Uterus (tissue), 4 donors: ENCODE measurements around the gene POGK. TPM values are rescaled to one million over a fixed set of nuclear protein-coding genes. Genes with fewer than 3 reads are reported as not detected.

ENCODE experiments used
- DNase-seq, 2 donors: peaks; one replicate each; pipeline ENCODE4 v3.0.0-alpha.2; 2019 to 2020
- H3K27ac ChIP-seq, 2 donors: fragments of 200-600 bp; sonication (generic); 1 replicate in 1 of 2; 2 replicates in 1 of 2; pipeline ENCODE4 v1.5.1; 2016 to 2018
- H3K27me3 ChIP-seq, 2 donors: fragments of 200-600 bp; sonication (generic); one replicate each; pipeline ENCODE4 v1.5.1; 2018 to 2019; ENCODE audit warnings: control low read depth in 1 of 2
- H3K36me3 ChIP-seq, 2 donors: fragments of 200-600 bp; sonication (generic); one replicate each; pipeline ENCODE4 v1.5.1; 2019; ENCODE audit warnings: control low read depth in 1 of 2
- H3K4me1 ChIP-seq, 2 donors: fragments of 200-600 bp; sonication (generic); one replicate each; pipeline ENCODE4 v1.5.1; 2018 to 2019; ENCODE audit warnings: control low read depth in 1 of 2
- H3K4me3 ChIP-seq, 2 donors: fragments of 200-600 bp; sonication (generic); 1 replicate in 1 of 2; 2 replicates in 1 of 2; pipeline ENCODE4 v1.5.1; 2018 to 2019; ENCODE audit warnings: mild to moderate bottlenecking in 1 of 2
- H3K9me3 ChIP-seq, 2 donors: fragments of 200-600 bp; sonication (generic); one replicate each; pipeline ENCODE4 v1.5.1; 2019; ENCODE audit warnings: control low read depth in 1 of 2
- POLR2A ChIP-seq, 2 donors: fragments of 450-650 bp; IDR thresholded peaks; one replicate each; pipeline ENCODE4 v1.6.1; 2016; ENCODE audit warnings: antibody characterized with exemption in 2 of 2, mild to moderate bottlenecking in 1 of 2, moderate library complexity in 1 of 2
- intact Hi-C: fragments of 100-400 bp; cut with DNase I; formaldehyde crosslinking; loops from one replicate; pipeline ENCODE4 v1.15.1; 2023; ENCODE audit warnings: low total_unique reads
- total RNA-seq, 4 donors: library from RNA; depleted of rRNA in 3 of 4; stranded (reverse); fragments of >200 nt in 3 of 4; gene quantifications; one replicate each; pipeline versions ENCODE4 v1.1.0 to v1.2.4, GENCODE V29; 2014 to 2023
- TF ChIP-seq, protein P1 (sequence below), 4 experiments: fragments of 200-600 bp in 2 of 4; fragments of 450-650 bp in 2 of 4; sonication (generic) in 2 of 4; IDR thresholded peaks; one replicate each; pipeline ENCODE4 v1.5.1; 2016 to 2019; ENCODE audit warnings: antibody characterized with exemption in 4 of 4, mild to moderate bottlenecking in 2 of 4, moderate library complexity in 1 of 4
- donor health status: DM: yes; HTN: yes; CAD: no.

The POGK gene
- total RNA-seq, 4 donors from 2014 or later: 21.2 to 46.1 (median 33.8) TPM

DNA sequence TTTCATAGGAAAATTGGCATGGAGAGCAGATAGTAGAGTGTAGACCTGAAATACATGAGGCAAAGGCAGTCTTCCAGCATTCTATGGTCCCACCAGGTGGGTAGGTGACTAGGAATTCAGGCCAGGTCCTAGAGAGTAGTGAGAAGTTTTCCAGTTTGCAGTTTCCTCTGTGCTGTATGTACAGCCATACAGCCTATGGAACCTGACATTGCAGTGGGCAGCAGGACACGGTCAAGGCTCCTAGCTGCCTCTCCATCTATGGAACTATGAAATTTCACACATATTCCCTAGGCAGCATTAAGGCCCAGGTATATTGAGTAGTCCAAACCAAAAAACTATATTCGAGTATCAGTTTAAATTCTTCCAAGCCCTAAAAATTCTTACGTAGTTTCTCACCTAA lies 16.3 kb downstream of the POGK start:
- no peak overlapping the region for H3K4me3 ChIP-seq
- DNase-seq: no peak
- no peaks in the 10 kb centered on the region for H3K36me3 ChIP-seq
- no peaks in the 10 kb centered on the region for H3K4me1 ChIP-seq
- no peaks in the 10 kb centered on the region for H3K27me3 ChIP-seq
- H3K27ac ChIP-seq: no peak overlapping the region
- intact Hi-C loops: no loop called here
- TF ChIP-seq, protein P1, sequence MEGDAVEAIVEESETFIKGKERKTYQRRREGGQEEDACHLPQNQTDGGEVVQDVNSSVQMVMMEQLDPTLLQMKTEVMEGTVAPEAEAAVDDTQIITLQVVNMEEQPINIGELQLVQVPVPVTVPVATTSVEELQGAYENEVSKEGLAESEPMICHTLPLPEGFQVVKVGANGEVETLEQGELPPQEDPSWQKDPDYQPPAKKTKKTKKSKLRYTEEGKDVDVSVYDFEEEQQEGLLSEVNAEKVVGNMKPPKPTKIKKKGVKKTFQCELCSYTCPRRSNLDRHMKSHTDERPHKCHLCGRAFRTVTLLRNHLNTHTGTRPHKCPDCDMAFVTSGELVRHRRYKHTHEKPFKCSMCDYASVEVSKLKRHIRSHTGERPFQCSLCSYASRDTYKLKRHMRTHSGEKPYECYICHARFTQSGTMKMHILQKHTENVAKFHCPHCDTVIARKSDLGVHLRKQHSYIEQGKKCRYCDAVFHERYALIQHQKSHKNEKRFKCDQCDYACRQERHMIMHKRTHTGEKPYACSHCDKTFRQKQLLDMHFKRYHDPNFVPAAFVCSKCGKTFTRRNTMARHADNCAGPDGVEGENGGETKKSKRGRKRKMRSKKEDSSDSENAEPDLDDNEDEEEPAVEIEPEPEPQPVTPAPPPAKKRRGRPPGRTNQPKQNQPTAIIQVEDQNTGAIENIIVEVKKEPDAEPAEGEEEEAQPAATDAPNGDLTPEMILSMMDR (IDR thresholded peaks at IDR 0.05): no peak
- TF ChIP-seq POLR2A (IDR thresholded peaks at IDR 0.05): no peak
- no peaks in the 10 kb centered on the region for H3K9me3 ChIP-seq

DNA sequence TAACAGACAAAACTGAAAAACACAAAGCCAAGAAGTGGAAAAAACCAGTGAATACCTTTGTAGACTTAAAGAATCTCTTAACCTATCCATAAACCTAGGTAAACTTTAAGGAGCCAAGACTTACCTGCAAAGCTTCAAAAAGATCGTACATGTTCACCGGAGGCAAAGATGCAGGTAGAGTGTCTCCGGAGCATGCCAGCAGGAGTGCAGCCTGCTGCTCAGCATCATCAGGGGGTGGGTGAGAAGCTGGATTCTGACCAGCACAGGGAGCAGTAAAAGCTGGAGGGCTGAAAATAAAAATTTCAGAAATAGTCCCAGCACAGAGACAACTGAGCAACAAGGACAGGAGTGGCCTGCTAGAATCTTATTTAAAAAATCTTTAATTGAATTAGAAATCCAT lies 18.7 kb downstream of the POGK start:
- intact Hi-C loops: no loop called here
- Histone ChIP-seq H3K36me3 (no peaks in the 10 kb centered on the region), H3K4me3 (no peak overlapping the region), H3K4me1 (no peaks in the 10 kb centered on the region), H3K9me3 (no peaks in the 10 kb centered on the region), H3K27ac (no peak overlapping the region), H3K27me3 (no peaks in the 10 kb centered on the region)
- no peak for DNase-seq
- TF ChIP-seq, protein P1 (IDR thresholded peaks at IDR 0.05): no peak
- TF ChIP-seq POLR2A (IDR thresholded peaks at IDR 0.05): no peak

DNA sequence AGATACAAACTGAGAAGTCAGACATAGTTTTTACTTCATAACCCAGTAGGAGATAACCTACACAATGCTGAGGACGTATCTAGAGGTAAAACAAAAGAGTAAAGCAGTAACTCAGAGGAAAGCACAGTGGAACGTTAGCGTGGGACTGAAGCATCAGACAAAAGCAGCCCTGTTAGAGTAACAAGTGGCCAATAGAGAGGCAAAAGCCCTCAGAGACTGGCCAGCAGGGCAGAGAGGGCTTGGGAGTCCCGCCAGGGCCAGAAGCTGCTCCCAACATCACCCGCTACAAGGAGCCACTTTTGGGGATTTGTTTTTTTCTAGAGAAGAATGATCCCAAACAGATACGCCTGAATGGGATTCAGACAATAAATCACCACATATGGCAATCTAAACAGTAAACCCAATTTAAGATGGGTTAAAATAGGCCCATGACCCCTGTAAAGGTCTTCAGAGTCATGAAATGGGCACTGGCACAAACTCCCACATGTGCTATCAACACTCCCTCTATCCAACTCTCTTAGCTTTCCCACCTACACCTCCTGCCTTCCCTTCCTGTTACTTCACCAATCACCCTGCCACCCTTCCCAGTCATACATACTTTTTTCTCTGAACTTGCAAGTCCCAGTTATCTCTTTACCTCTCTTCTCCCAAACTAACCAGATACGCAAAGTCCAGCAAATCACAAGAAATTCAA lies 19.6 kb downstream of the POGK start:
- TF ChIP-seq, protein P1 (IDR thresholded peaks at IDR 0.05): no peak
- TF ChIP-seq POLR2A (IDR thresholded peaks at IDR 0.05): no peak
- DNase-seq: no peak
- H3K4me3 ChIP-seq: no peak overlapping the region
- H3K27ac ChIP-seq: no peak overlapping the region
- no peaks in the 10 kb centered on the region for H3K9me3 ChIP-seq
- intact Hi-C loops: no loop called here
- H3K27me3 ChIP-seq: no peaks in the 10 kb centered on the region
- no peaks in the 10 kb centered on the region for H3K4me1 ChIP-seq
- H3K36me3 ChIP-seq: no peaks in the 10 kb centered on the region

DNA sequence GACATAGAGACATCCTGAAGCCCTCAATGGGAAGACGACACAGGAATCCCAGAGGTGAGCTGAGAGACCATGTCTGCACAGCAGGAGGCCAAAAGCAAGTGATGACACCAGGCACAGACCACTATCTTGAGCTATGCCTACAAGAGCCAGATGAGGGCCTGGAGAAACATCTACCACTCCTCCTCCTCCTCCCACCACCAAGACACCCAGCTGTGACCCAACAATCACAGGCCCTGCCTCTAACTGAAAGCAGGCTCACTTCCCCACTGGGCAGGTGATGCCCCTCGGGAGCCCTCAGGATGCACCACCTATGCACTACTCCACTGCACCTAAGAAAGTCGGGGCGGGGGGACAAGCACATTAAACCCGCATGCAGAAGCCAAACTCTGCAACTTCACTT lies 20.3 kb downstream of the POGK start:
- H3K27ac ChIP-seq: no peak overlapping the region
- no peak for DNase-seq
- H3K4me1 ChIP-seq: no peaks in the 10 kb centered on the region
- H3K4me3 ChIP-seq: no peak overlapping the region
- no peaks in the 10 kb centered on the region for H3K36me3 ChIP-seq
- no peaks in the 10 kb centered on the region for H3K27me3 ChIP-seq
- no peaks in the 10 kb centered on the region for H3K9me3 ChIP-seq
- intact Hi-C loops: no loop called here
- TF ChIP-seq, protein P1 (IDR thresholded peaks at IDR 0.05): no peak
- no peak for TF ChIP-seq POLR2A (IDR thresholded peaks at IDR 0.05)

DNA sequence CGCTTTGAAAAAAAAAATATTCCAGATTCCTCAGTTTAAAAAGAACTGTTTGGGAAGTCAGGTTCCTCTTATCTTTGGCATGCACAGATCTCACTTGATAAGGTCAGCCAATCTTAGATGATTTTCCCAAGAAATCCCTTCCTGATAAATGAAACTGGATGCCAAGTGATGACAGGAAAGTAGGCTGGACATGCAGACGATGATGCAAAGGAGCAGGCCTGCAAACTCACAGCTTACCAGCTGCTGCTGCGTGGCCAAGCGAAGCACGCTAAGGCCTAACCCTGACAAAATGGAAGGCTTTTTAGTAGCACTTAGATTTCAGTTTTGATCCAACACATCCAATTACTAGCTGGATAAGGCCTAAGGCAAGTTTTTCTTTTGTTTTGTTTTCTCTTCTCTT lies 26.7 kb downstream of the POGK start:
- no peak overlapping the region for H3K27ac ChIP-seq
- TF ChIP-seq, protein P1 (IDR thresholded peaks at IDR 0.05): no peak
- no peak for TF ChIP-seq POLR2A (IDR thresholded peaks at IDR 0.05)
- H3K27me3 ChIP-seq: no peaks in the 10 kb centered on the region
- no peaks in the 10 kb centered on the region for H3K4me1 ChIP-seq
- DNase-seq: no peak
- intact Hi-C loops: no loop called here
- H3K9me3 ChIP-seq: no peaks in the 10 kb centered on the region
- H3K36me3 ChIP-seq: no peaks in the 10 kb centered on the region
- H3K4me3 ChIP-seq: no peak overlapping the region
